Measurements from ENCODE around the gene SLC33A1.

DNA sequence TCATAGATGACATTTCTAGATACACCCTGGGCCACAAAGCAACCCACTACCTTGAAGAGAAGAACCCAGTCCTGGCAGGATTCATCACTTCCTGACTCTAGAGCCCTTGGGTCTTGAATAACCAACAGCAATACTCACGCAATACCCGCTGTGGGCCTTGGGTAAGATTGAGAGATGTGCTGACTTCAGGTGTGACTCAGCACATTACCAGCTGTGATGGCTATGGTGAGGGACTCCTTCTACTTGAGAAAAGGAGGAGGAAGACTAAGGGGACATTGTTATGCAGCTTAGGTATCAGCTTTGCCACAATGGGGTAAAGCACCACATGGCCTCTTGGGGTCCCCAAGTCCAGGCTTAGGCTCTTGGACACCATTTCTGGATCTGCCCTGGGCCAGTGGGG, 63.0 kb downstream of the SLC33A1 start:
- TF ChIP-seq, protein P1, sequence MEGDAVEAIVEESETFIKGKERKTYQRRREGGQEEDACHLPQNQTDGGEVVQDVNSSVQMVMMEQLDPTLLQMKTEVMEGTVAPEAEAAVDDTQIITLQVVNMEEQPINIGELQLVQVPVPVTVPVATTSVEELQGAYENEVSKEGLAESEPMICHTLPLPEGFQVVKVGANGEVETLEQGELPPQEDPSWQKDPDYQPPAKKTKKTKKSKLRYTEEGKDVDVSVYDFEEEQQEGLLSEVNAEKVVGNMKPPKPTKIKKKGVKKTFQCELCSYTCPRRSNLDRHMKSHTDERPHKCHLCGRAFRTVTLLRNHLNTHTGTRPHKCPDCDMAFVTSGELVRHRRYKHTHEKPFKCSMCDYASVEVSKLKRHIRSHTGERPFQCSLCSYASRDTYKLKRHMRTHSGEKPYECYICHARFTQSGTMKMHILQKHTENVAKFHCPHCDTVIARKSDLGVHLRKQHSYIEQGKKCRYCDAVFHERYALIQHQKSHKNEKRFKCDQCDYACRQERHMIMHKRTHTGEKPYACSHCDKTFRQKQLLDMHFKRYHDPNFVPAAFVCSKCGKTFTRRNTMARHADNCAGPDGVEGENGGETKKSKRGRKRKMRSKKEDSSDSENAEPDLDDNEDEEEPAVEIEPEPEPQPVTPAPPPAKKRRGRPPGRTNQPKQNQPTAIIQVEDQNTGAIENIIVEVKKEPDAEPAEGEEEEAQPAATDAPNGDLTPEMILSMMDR (IDR thresholded peaks at IDR 0.05 in 2 of 3, conservative IDR thresholded peaks at IDR 0.05 in 1 of 3; ENCODE audit: control insufficient read depth in 2 of 3, extremely low read depth in 1 of 3, insufficient read depth in 1 of 3, low read depth in 3 of 3, low read length in 3 of 3): no peak
- TF ChIP-seq YY1 (IDR thresholded peaks at IDR 0.05; ENCODE audit: low read depth, low read length) (no peak), EZH2 (IDR thresholded peaks at IDR 0.05; ENCODE audit: borderline replicate concordance, control insufficient read depth, low read depth, low read length) (no peak), ZSCAN29 (IDR thresholded peaks at IDR 0.05) (no peak), GABPA (IDR thresholded peaks at IDR 0.05; ENCODE audit: low read depth) (no peak), POLR2A (IDR thresholded peaks at IDR 0.05; ENCODE audit: low read depth, low read length) (no peak), TAF1 (IDR thresholded peaks at IDR 0.05; ENCODE audit: borderline replicate concordance, low read depth, low read length) (no peak)
- TF ChIP-seq, protein P2, sequence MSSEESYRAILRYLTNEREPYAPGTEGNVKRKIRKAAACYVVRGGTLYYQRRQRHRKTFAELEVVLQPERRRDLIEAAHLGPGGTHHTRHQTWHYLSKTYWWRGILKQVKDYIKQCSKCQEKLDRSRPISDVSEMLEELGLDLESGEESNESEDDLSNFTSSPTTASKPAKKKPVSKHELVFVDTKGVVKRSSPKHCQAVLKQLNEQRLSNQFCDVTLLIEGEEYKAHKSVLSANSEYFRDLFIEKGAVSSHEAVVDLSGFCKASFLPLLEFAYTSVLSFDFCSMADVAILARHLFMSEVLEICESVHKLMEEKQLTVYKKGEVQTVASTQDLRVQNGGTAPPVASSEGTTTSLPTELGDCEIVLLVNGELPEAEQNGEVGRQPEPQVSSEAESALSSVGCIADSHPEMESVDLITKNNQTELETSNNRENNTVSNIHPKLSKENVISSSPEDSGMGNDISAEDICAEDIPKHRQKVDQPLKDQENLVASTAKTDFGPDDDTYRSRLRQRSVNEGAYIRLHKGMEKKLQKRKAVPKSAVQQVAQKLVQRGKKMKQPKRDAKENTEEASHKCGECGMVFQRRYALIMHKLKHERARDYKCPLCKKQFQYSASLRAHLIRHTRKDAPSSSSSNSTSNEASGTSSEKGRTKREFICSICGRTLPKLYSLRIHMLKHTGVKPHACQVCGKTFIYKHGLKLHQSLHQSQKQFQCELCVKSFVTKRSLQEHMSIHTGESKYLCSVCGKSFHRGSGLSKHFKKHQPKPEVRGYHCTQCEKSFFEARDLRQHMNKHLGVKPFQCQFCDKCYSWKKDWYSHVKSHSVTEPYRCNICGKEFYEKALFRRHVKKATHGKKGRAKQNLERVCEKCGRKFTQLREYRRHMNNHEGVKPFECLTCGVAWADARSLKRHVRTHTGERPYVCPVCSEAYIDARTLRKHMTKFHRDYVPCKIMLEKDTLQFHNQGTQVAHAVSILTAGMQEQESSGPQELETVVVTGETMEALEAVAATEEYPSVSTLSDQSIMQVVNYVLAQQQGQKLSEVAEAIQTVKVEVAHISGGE (CRISPR knock-in tag; IDR thresholded peaks at IDR 0.05): no peak

All from GM12878 (cell line).